ENCODE measurements around the gene NCL. TPM values are rescaled to one million over a fixed set of nuclear protein-coding genes. Genes with fewer than 3 reads are reported as not detected.
A peak's percentile ranks its signal among the peaks of the same experiment; 100 is the strongest.
"Not testable (repeated sequence)": the region's sequence is repeated elsewhere in the genome, so short reads cannot be mapped to it uniquely, and the experiment has no call there.

The NCL gene
- polyA plus RNA-seq, 3 donors: 982 to 1,306 (median 1,161) TPM

GRCh38 chr2:231413921-231414476 lies 50.3 kb downstream of the NCL start:
- no peak for DNase-seq (ENCODE audit: extremely low read depth in 1 of 11, low read depth in 9 of 11, low spot score in 4 of 11)

GRCh38 chr2:231413456-231413855 lies 50.8 kb downstream of the NCL start:
- DNase-seq (ENCODE audit: extremely low read depth in 1 of 11, low read depth in 9 of 11, low spot score in 4 of 11): no peak

- DNase-seq (ENCODE audit: extremely low read depth in 1 of 11, low read depth in 9 of 11, low spot score in 4 of 11): no peak
Measured at GRCh38 chr2:231412618-231412963, 51.7 kb downstream of the NCL start.

GRCh38 chr2:231411831-231412617 lies 52.3 kb downstream of the NCL start:
- peak; percentile 65 to 86 (median 77) for DNase-seq (ENCODE audit: extremely low read depth in 1 of 11, low read depth in 9 of 11, low spot score in 4 of 11)

GRCh38 chr2:231411237-231411636 lies 53.0 kb downstream of the NCL start:
- DNase-seq (ENCODE audit: extremely low read depth in 1 of 11, low read depth in 9 of 11, low spot score in 4 of 11): no peak

DNA sequence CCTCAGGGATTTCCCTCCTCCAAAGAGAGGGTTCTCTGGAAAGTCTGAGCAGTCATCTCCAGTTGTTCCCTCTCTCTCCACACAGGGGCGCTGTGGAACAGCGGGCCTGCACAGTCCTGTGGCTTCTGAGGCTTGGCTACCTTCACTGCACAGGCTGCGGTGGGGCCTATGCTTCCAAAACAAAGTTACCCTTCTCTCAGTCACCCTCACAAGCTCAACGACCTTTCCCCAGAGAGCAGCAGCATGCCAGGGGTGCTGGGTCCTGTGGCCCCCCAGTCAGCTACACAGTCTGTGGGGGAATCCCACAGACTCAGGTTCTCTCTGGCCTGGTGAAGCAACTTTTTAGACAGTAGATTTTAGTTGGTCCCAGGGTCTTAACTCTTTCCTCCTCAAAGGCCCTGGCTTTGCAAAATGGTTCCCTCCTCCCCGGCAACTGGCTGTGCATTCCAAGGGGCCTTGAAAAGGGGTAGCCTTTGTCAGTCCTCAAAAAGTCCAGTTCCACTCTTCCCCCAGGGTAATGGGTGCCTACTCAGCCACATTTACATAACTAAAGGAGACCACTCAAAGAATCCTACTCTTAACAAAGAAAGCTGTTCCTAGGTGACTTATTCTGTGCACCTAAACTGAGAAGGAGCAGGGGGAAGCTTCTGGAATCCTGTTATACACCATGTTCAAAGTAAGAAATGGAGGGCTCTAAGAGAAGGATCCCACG lies 53.8 kb downstream of the NCL start:
- DNase-seq (ENCODE audit: extremely low read depth in 1 of 11, low read depth in 9 of 11, low spot score in 4 of 11): no peak

DNA sequence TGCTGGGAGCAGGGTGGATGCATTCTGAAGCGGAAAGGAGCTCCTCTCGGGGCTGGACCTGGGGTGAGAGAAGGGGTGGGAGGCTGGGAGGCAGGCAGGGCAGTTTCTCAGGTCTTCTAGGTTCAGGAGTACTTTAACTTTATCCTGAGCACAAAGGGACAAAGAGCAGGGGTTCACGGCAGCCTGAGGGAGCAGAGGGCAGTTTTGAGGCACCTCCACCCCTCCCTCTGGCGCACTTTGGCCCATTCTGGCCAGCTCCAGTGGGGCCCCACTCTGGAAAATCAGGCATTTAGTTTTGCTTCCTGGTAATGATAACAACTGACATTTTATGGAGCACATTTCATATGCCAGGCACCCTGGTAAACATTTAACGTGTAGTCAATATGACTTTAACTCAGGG lies 54.5 kb downstream of the NCL start:
- DNase-seq (ENCODE audit: extremely low read depth in 1 of 11, low read depth in 9 of 11, low spot score in 4 of 11): no peak

GRCh38 chr2:231408304-231408703 lies 56.0 kb downstream of the NCL start:
- not testable (repeated sequence) for DNase-seq (ENCODE audit: extremely low read depth in 1 of 11, low read depth in 9 of 11, low spot score in 4 of 11)

DNA sequence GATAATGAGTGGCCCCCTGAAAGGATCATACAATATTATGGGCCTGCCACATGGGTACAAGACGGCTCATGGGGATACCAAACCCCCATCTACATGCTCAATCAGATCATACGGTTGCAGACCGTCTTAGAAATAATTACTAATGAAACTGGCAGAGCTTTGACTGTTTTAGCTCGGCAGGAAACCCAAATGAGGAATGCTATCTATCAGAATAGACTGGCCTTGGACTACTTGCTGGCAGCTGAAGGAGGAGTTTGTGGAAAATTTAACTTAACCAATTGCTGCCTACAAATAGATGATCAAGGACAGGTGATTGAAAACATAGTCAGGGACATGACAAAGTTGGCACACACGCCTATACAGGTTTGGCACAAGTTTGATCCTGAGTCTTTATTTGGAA lies 56.6 kb downstream of the NCL start:
- not testable (repeated sequence) for DNase-seq (ENCODE audit: extremely low read depth in 1 of 11, low read depth in 9 of 11, low spot score in 4 of 11)

GRCh38 chr2:231405601-231406367 lies 58.5 kb downstream of the NCL start:
- not testable (repeated sequence) for DNase-seq (ENCODE audit: extremely low read depth in 1 of 11, low read depth in 9 of 11, low spot score in 4 of 11)

DNA sequence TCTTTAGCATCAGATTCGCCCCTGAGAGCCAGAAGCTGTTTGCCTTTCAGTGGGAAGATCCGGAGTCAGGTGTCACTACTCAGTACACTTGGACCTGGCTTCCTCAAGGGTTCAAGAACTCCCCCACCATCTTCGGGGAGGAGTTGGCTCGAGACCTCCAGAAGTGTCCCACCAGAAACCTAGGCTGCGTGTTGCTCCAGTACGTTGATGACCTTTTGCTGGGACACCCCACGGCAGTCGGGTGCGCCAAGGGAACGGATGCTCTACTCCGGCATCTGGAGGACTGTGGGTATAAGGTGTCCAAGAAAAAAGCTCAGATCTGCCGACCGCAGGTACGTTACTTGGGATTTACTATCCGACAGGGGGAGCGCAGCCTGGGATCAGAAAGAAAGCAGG lies 60.1 kb downstream of the NCL start:
- not testable (repeated sequence) for DNase-seq (ENCODE audit: extremely low read depth in 1 of 11, low read depth in 9 of 11, low spot score in 4 of 11)

Other genes starting within 250 kb of the NCL start
- gene B3GNT7, start 68.8 kb downstream of the NCL start, polyA plus RNA-seq (ENCODE audit: insufficient read length in 3 of 3): 1 to 10 TPM; 3.4 to 4.1 (median 3.9) TPM
- gene NMUR1, start 66.0 kb upstream of the NCL start, polyA plus RNA-seq (ENCODE audit: insufficient read length in 3 of 3): 1 to 10 TPM in 1 of 3 donors, under 1 TPM in 2; 0.42 to 1.0 (median 0.62) TPM
- not detected for gene TEX44, start 128.4 kb upstream of the NCL start, polyA plus RNA-seq (ENCODE audit: insufficient read length in 3 of 3)
- 1,000 to 10,000 TPM; 2,063 to 2,308 (median 2,262) TPM for gene PTMA, start 244.0 kb upstream of the NCL start, polyA plus RNA-seq (ENCODE audit: insufficient read length in 3 of 3)